T-helper 2 cell treated with Interferon-gamma antibody and Interleukin-4, amounts not matched to agents 5 μg/mL and 100 μg/mL, for 36 hours (primary cell): ENCODE measurements around the gene RBBP5.

Experiments used
- DNase-seq: peaks from one replicate; pipeline ENCODE4 v3.0.0; 2021; ENCODE audit warnings: low spot score
- H3K27ac Mint-ChIP-seq: one replicate; pipeline ENCODE4 v1.8.0; 2021; ENCODE audit warnings: mild to moderate bottlenecking, mixed read lengths
- H3K27me3 Mint-ChIP-seq: one replicate; pipeline ENCODE4 v1.8.0; 2021; ENCODE audit warnings: low read depth, mixed read lengths
- H3K36me3 Mint-ChIP-seq: one replicate; pipeline ENCODE4 v1.8.0; 2021; ENCODE audit warnings: low read depth, mixed read lengths
- H3K4me1 Mint-ChIP-seq: one replicate; pipeline ENCODE4 v1.8.0; 2021; ENCODE audit warnings: low read depth, mixed read lengths
- H3K4me3 Mint-ChIP-seq: one replicate; pipeline ENCODE4 v1.8.0; 2022; ENCODE audit warnings: mild to moderate bottlenecking, moderate library complexity, mixed read lengths
- H3K9me3 Mint-ChIP-seq: one replicate; pipeline ENCODE4 v1.8.0; 2021; ENCODE audit warnings: mixed read lengths

The RBBP5 gene

GRCh38 chr1:205075642-205076155, 46.1 kb downstream of the RBBP5 start:
- no peaks in the 10 kb centered on the region for H3K27me3 Mint-ChIP-seq
- H3K4me1 Mint-ChIP-seq: no peaks in the 10 kb centered on the region
- no peaks in the 10 kb centered on the region for H3K36me3 Mint-ChIP-seq
- DNase-seq: no peak
- H3K4me3 Mint-ChIP-seq: no peak overlapping the region
- H3K27ac Mint-ChIP-seq: no peak overlapping the region
- H3K9me3 Mint-ChIP-seq: no peaks in the 10 kb centered on the region

- Mint-ChIP-seq H3K27ac (no peak overlapping the region), H3K9me3 (no peaks in the 10 kb centered on the region), H3K4me1 (no peaks in the 10 kb centered on the region), H3K36me3 (no peaks in the 10 kb centered on the region), H3K27me3 (no peaks in the 10 kb centered on the region), H3K4me3 (no peak overlapping the region)
- DNase-seq: no peak
Measured at GRCh38 chr1:205074513-205074912, 47.3 kb downstream of the RBBP5 start.

GRCh38 chr1:205074084-205074483, 47.7 kb downstream of the RBBP5 start:
- H3K27ac Mint-ChIP-seq: no peak overlapping the region
- H3K9me3 Mint-ChIP-seq: no peaks in the 10 kb centered on the region
- H3K4me3 Mint-ChIP-seq: no peak overlapping the region
- no peaks in the 10 kb centered on the region for H3K4me1 Mint-ChIP-seq
- no peaks in the 10 kb centered on the region for H3K27me3 Mint-ChIP-seq
- DNase-seq: no peak
- no peaks in the 10 kb centered on the region for H3K36me3 Mint-ChIP-seq

- Mint-ChIP-seq H3K36me3 (no peaks in the 10 kb centered on the region), H3K27ac (no peak overlapping the region), H3K9me3 (no peaks in the 10 kb centered on the region), H3K4me1 (no peaks in the 10 kb centered on the region), H3K4me3 (no peak overlapping the region), H3K27me3 (no peaks in the 10 kb centered on the region)
- no peak for DNase-seq
Measured at GRCh38 chr1:205073511-205073910, 48.3 kb downstream of the RBBP5 start.

- H3K9me3 Mint-ChIP-seq: no peaks in the 10 kb centered on the region
- no peak overlapping the region for H3K4me3 Mint-ChIP-seq
- H3K36me3 Mint-ChIP-seq: no peaks in the 10 kb centered on the region
- no peak overlapping the region for H3K27ac Mint-ChIP-seq
- H3K4me1 Mint-ChIP-seq: no peaks in the 10 kb centered on the region
- no peaks in the 10 kb centered on the region for H3K27me3 Mint-ChIP-seq
- DNase-seq: no peak
Measured at GRCh38 chr1:205072881-205073280, 48.9 kb downstream of the RBBP5 start.

GRCh38 chr1:205072286-205072685, 49.5 kb downstream of the RBBP5 start:
- no peak overlapping the region for H3K4me3 Mint-ChIP-seq
- H3K36me3 Mint-ChIP-seq: no peaks in the 10 kb centered on the region
- H3K9me3 Mint-ChIP-seq: no peaks in the 10 kb centered on the region
- no peak for DNase-seq
- no peak overlapping the region for H3K27ac Mint-ChIP-seq
- H3K27me3 Mint-ChIP-seq: no peaks in the 10 kb centered on the region
- no peaks in the 10 kb centered on the region for H3K4me1 Mint-ChIP-seq

GRCh38 chr1:205071801-205072200, 50.0 kb downstream of the RBBP5 start:
- Mint-ChIP-seq H3K4me1 (no peaks in the 10 kb centered on the region), H3K9me3 (no peaks in the 10 kb centered on the region), H3K4me3 (no peak overlapping the region), H3K36me3 (no peaks in the 10 kb centered on the region), H3K27me3 (no peaks in the 10 kb centered on the region), H3K27ac (no peak overlapping the region)
- DNase-seq: no peak

GRCh38 chr1:205071028-205071409, 50.8 kb downstream of the RBBP5 start:
- Mint-ChIP-seq H3K4me1 (no peaks in the 10 kb centered on the region), H3K9me3 (no peaks in the 10 kb centered on the region), H3K4me3 (no peak overlapping the region), H3K27me3 (no peaks in the 10 kb centered on the region), H3K27ac (no peak overlapping the region), H3K36me3 (no peaks in the 10 kb centered on the region)
- no peak for DNase-seq

GRCh38 chr1:205069371-205070125, 52.2 kb downstream of the RBBP5 start:
- no peaks in the 10 kb centered on the region for H3K9me3 Mint-ChIP-seq
- no peaks in the 10 kb centered on the region for H3K27me3 Mint-ChIP-seq
- DNase-seq: no peak
- H3K36me3 Mint-ChIP-seq: no peaks in the 10 kb centered on the region
- no peaks in the 10 kb centered on the region for H3K4me1 Mint-ChIP-seq
- no peak overlapping the region for H3K4me3 Mint-ChIP-seq
- H3K27ac Mint-ChIP-seq: no peak overlapping the region

GRCh38 chr1:205068457-205069040, 53.2 kb downstream of the RBBP5 start:
- H3K4me3 Mint-ChIP-seq: no peak overlapping the region
- H3K9me3 Mint-ChIP-seq: no peaks in the 10 kb centered on the region
- no peak for DNase-seq
- H3K36me3 Mint-ChIP-seq: no peaks in the 10 kb centered on the region
- H3K4me1 Mint-ChIP-seq: no peaks in the 10 kb centered on the region
- no peak overlapping the region for H3K27ac Mint-ChIP-seq
- no peaks in the 10 kb centered on the region for H3K27me3 Mint-ChIP-seq

- H3K4me1 Mint-ChIP-seq: no peaks in the 10 kb centered on the region
- no peak for DNase-seq
- no peaks in the 10 kb centered on the region for H3K36me3 Mint-ChIP-seq
- H3K27me3 Mint-ChIP-seq: no peaks in the 10 kb centered on the region
- no peak overlapping the region for H3K4me3 Mint-ChIP-seq
- no peak overlapping the region for H3K27ac Mint-ChIP-seq
- H3K9me3 Mint-ChIP-seq: no peaks in the 10 kb centered on the region
Measured at GRCh38 chr1:205068001-205068400, 53.8 kb downstream of the RBBP5 start.

GRCh38 chr1:205067031-205067430, 54.7 kb downstream of the RBBP5 start:
- no peak overlapping the region for H3K4me3 Mint-ChIP-seq
- no peaks in the 10 kb centered on the region for H3K9me3 Mint-ChIP-seq

GRCh38 chr1:205066141-205066818, 55.5 kb downstream of the RBBP5 start:
- H3K27me3 Mint-ChIP-seq: no peaks in the 10 kb centered on the region

More at GRCh38 chr1:205067031-205067430, 54.7 kb downstream of the RBBP5 start:
- Mint-ChIP-seq H3K27ac (no peak overlapping the region), H3K4me1 (no peaks in the 10 kb centered on the region), H3K36me3 (no peaks in the 10 kb centered on the region), H3K27me3 (no peaks in the 10 kb centered on the region)
- no peak for DNase-seq

GRCh38 chr1:205065666-205066065, 56.1 kb downstream of the RBBP5 start:
- no peaks in the 10 kb centered on the region for H3K4me1 Mint-ChIP-seq
- H3K36me3 Mint-ChIP-seq: no peaks in the 10 kb centered on the region
- no peak for DNase-seq
- no peaks in the 10 kb centered on the region for H3K27me3 Mint-ChIP-seq
- no peaks in the 10 kb centered on the region for H3K9me3 Mint-ChIP-seq
- no peak overlapping the region for H3K4me3 Mint-ChIP-seq
- no peak overlapping the region for H3K27ac Mint-ChIP-seq

More at GRCh38 chr1:205066141-205066818, 55.5 kb downstream of the RBBP5 start:
- no peak for DNase-seq
- no peaks in the 10 kb centered on the region for H3K4me1 Mint-ChIP-seq
- no peaks in the 10 kb centered on the region for H3K9me3 Mint-ChIP-seq
- no peak overlapping the region for H3K4me3 Mint-ChIP-seq
- no peaks in the 10 kb centered on the region for H3K36me3 Mint-ChIP-seq
- H3K27ac Mint-ChIP-seq: no peak overlapping the region
